ENCODE data around the gene IL23R. TPM values are rescaled to one million over a fixed set of nuclear protein-coding genes. Genes with fewer than 3 reads are reported as not detected.

The IL23R gene
- polyA plus RNA-seq, 1 of the 3 experiments (the other 2 are of a cell fraction), result not detected

DNA sequence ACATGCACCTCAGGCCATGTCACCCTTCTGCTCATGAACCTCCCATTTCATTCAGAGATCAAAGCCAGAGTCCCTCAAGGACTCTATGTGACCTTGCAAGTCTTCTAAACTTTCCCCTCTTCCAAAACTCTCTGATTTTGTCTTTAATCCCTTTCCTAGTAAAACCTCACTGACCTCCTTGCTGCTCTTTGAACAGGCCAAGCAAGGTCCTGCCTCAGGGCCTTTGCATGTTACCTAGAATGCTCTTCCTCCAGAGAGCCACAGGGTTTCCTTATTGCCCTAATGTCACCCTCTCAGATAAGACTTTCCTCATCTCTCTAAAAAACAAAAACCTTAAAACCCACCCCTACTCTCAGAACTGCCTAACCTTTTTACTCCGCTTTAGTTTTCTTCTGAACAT, 26.6 kb downstream of the IL23R start (continued):
- TF ChIP-seq, protein P1, sequence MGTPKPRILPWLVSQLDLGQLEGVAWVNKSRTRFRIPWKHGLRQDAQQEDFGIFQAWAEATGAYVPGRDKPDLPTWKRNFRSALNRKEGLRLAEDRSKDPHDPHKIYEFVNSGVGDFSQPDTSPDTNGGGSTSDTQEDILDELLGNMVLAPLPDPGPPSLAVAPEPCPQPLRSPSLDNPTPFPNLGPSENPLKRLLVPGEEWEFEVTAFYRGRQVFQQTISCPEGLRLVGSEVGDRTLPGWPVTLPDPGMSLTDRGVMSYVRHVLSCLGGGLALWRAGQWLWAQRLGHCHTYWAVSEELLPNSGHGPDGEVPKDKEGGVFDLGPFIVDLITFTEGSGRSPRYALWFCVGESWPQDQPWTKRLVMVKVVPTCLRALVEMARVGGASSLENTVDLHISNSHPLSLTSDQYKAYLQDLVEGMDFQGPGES (IDR thresholded peaks at IDR 0.05; ENCODE audit: low read depth, low read length), result no peak
- TF ChIP-seq POLR2AphosphoS5 (IDR thresholded peaks at IDR 0.05; ENCODE audit: low read depth, low read length) (no peak), FOSL2 (IDR thresholded peaks at IDR 0.05; ENCODE audit: borderline replicate concordance, low read depth) (no peak), RAD21 (IDR thresholded peaks at IDR 0.05; ENCODE audit: low read length) (no peak), RFX5 (IDR thresholded peaks at IDR 0.05; ENCODE audit: low read length) (no peak), NFIC (IDR thresholded peaks at IDR 0.05; ENCODE audit: borderline replicate concordance) (no peak), YY1 (IDR thresholded peaks at IDR 0.05; ENCODE audit: low read depth) (no peak)
- TF ChIP-seq, protein P2, sequence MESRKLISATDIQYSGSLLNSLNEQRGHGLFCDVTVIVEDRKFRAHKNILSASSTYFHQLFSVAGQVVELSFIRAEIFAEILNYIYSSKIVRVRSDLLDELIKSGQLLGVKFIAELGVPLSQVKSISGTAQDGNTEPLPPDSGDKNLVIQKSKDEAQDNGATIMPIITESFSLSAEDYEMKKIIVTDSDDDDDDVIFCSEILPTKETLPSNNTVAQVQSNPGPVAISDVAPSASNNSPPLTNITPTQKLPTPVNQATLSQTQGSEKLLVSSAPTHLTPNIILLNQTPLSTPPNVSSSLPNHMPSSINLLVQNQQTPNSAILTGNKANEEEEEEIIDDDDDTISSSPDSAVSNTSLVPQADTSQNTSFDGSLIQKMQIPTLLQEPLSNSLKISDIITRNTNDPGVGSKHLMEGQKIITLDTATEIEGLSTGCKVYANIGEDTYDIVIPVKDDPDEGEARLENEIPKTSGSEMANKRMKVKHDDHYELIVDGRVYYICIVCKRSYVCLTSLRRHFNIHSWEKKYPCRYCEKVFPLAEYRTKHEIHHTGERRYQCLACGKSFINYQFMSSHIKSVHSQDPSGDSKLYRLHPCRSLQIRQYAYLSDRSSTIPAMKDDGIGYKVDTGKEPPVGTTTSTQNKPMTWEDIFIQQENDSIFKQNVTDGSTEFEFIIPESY (IDR thresholded peaks at IDR 0.05; ENCODE audit: borderline replicate concordance, low read depth), result no peak
- TF ChIP-seq, protein P3, sequence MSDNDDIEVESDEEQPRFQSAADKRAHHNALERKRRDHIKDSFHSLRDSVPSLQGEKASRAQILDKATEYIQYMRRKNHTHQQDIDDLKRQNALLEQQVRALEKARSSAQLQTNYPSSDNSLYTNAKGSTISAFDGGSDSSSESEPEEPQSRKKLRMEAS (IDR thresholded peaks at IDR 0.05; ENCODE audit: low read depth), result no peak

DNA sequence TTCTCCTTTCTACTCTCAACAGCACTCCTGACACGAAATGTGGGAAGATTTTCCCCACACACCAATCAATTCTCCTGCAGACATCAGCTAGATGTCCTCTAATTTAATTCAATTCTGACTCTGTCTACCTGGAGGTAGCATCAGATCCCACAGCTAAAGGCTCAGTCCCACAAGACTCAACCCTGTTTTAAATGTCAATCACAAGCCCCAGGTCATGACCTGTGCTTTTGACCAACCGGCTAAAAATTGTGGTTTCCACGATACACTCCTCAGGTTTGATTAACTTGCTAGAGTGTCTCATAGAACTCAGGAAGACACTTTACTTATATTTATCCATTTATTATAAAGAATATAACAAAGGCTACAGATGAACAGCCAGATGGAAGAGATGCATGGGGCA, 27.4 kb downstream of the IL23R start:
- POLR2A ChIA-PET, result no interaction called here

DNA sequence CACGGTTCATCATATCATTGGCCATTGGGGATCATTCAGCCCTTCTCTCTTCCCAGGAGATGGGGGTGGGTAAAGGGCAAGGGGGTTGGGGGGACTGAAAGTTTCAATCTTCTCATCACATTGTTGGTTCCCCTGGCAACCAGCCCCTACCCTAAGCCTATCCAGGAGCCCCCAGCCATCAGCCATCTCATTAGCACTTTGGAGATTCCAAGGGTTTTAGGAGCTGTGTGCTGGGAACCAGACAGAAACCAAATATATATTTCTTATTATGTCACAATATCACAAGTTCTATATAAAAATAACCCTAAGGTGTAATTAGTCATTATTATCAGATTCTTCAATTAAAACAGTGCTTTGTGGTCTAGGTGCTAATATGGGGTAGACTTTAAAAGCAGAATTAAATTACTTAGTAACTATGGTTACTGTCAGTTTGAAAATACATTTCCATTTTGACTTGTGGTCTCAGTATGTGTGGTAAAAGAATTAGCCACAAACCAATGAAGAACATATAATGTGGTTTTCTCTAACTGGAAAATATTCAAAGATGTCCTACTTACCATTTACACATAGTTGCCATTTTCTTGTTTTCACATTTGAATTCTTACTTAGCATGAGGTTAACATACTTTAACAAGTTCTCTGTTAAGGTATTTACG, 28.1 kb downstream of the IL23R start:
- DNase-seq, result no peak
- Histone ChIP-seq H3K9me2 (no peaks in the 10 kb centered on the region), H3K4me1 (ENCODE audit: control insufficient read depth in 1 of 2, insufficient read depth in 2 of 2, low read depth in 1 of 2, low read length in 1 of 2) (no peaks in the 10 kb centered on the region), H3K9me3 (no peaks in the 10 kb centered on the region), H3K36me3 (replicated peaks in 1 of 2; ENCODE audit: control insufficient read depth in 1 of 2, insufficient read depth in 2 of 2, low read length in 1 of 2) (no peaks in the 10 kb centered on the region), H3K4me3 (ENCODE audit: low read depth in 2 of 2, low read length in 1 of 2) (no peak overlapping the region), H3K9ac (no peak overlapping the region), H3K27me3 (ENCODE audit: insufficient read depth) (no peaks in the 10 kb centered on the region), H3K27ac (ENCODE audit: low read depth in 2 of 2, low read length in 1 of 2) (no peak overlapping the region), H3K79me2 (ENCODE audit: insufficient read depth) (no peaks in the 10 kb centered on the region), H4K20me1 (ENCODE audit: insufficient read depth) (no peaks in the 10 kb centered on the region), H2AFZ (ENCODE audit: low read depth) (no peak overlapping the region), H3F3A (replicated peaks; ENCODE audit: insufficient read depth) (no peaks in the 10 kb centered on the region), H3K4me2 (no peak overlapping the region)
- ChIA-PET CTCF (interaction anchor here (1.3 kb wide), 1 partner anchor 18 kb away, joined by 3 read pairs; no protein-coding TSS in a partner anchor), POLR2A (no interaction called here)
- WGBS (ENCODE audit: low lambda C conversion rate), result 40% methylated on average over 2 of the region's 2 CpGs
- TF ChIP-seq FOXM1 (IDR thresholded peaks at IDR 0.05; ENCODE audit: low read depth) (no peak), RXRA (IDR thresholded peaks at IDR 0.05; ENCODE audit: borderline replicate concordance, low read depth) (no peak), TEAD4 (IDR thresholded peaks at IDR 0.05; ENCODE audit: borderline replicate concordance, insufficient read depth) (no peak), EP300 (IDR thresholded peaks at IDR 0.05; ENCODE audit: borderline replicate concordance in 1 of 2, low read depth in 1 of 2, low read length in 1 of 2) (no peak), FOXJ3 (CRISPR knock-in tag; IDR thresholded peaks at IDR 0.05) (no peak), EZH2phosphoT487 (IDR thresholded peaks at IDR 0.05; ENCODE audit: borderline replicate concordance, low read depth) (no peak), YY1 (IDR thresholded peaks at IDR 0.05; ENCODE audit: low read depth) (no peak), ELF1 (IDR thresholded peaks at IDR 0.05) (no peak), RCOR1 (IDR thresholded peaks at IDR 0.05; ENCODE audit: low read length) (no peak), SMC3 (IDR thresholded peaks at IDR 0.05; ENCODE audit: low read depth, low read length) (no peak), FOSL2 (IDR thresholded peaks at IDR 0.05; ENCODE audit: borderline replicate concordance, low read depth) (no peak)
- TF ChIP-seq, protein P4, sequence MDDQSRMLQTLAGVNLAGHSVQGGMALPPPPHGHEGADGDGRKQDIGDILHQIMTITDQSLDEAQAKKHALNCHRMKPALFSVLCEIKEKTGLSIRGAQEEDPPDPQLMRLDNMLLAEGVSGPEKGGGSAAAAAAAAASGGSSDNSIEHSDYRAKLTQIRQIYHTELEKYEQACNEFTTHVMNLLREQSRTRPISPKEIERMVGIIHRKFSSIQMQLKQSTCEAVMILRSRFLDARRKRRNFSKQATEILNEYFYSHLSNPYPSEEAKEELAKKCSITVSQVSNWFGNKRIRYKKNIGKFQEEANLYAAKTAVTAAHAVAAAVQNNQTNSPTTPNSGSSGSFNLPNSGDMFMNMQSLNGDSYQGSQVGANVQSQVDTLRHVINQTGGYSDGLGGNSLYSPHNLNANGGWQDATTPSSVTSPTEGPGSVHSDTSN (IDR thresholded peaks at IDR 0.05), result no peak
- TF ChIP-seq, protein P3 (IDR thresholded peaks at IDR 0.05; ENCODE audit: low read depth), result no peak
- TF ChIP-seq, protein P1 (IDR thresholded peaks at IDR 0.05; ENCODE audit: low read depth, low read length), result no peak

More for the DNA sequence above, 27.4 kb downstream of the IL23R start:
- Histone ChIP-seq H3K4me3 (ENCODE audit: low read depth in 2 of 2, low read length in 1 of 2) (no peak overlapping the region), H3K9me2 (no peaks in the 10 kb centered on the region), H3K27me3 (ENCODE audit: insufficient read depth) (no peaks in the 10 kb centered on the region), H3K79me2 (ENCODE audit: insufficient read depth) (no peaks in the 10 kb centered on the region), H3K4me1 (ENCODE audit: control insufficient read depth in 1 of 2, insufficient read depth in 2 of 2, low read depth in 1 of 2, low read length in 1 of 2) (no peaks in the 10 kb centered on the region), H4K20me1 (ENCODE audit: insufficient read depth) (no peaks in the 10 kb centered on the region), H3K4me2 (no peak overlapping the region), H3K9me3 (no peaks in the 10 kb centered on the region), H3K27ac (ENCODE audit: low read depth in 2 of 2, low read length in 1 of 2) (no peak overlapping the region), H3K36me3 (replicated peaks in 1 of 2; ENCODE audit: control insufficient read depth in 1 of 2, insufficient read depth in 2 of 2, low read length in 1 of 2) (no peaks in the 10 kb centered on the region), H3K9ac (no peak overlapping the region), H2AFZ (ENCODE audit: low read depth) (no peak overlapping the region), H3F3A (replicated peaks; ENCODE audit: insufficient read depth) (no peaks in the 10 kb centered on the region)
- no peak for TF ChIP-seq JUND (IDR thresholded peaks at IDR 0.05)
- TF ChIP-seq GABPA (IDR thresholded peaks at IDR 0.05; ENCODE audit: low read depth), result no peak
- no peak for TF ChIP-seq TCF12 (IDR thresholded peaks at IDR 0.05)
- CTCF ChIA-PET, result interaction anchor here (1.3 kb wide), 1 partner anchor 18 kb away, joined by 3 read pairs; no protein-coding TSS in a partner anchor
- DNase-seq, result no peak
- 68% methylated on average over 3 of the region's 3 CpGs for WGBS (ENCODE audit: low lambda C conversion rate)

Measured in SK-N-SH (cell line).